Stimulated activated CD8-positive, alpha-beta memory T cell treated with anti-CD3 and anti-CD28 coated beads, Interleukin-15, amount 100 ng/mL, for 24 hours (primary cell): ENCODE results near the gene NPIPB6.
"Not testable (repeated sequence)": the region's sequence is repeated elsewhere in the genome, so short reads cannot be mapped to it uniquely, and the experiment has no call there.

Experiments
- DNase-seq: peaks from one replicate; pipeline ENCODE4 v3.0.0-alpha.2; 2020; ENCODE audit warnings: low read depth

The NPIPB6 gene

GRCh38 chr16:28363408-28363807 is at the start of gene NPIPB6:
Gene NPIPB6, minus strand, starts transcription at chr16:28363508. Its CDS starts 686 bp downstream, at chr16:28362822.
- DNase-seq = not testable (repeated sequence)

DNA sequence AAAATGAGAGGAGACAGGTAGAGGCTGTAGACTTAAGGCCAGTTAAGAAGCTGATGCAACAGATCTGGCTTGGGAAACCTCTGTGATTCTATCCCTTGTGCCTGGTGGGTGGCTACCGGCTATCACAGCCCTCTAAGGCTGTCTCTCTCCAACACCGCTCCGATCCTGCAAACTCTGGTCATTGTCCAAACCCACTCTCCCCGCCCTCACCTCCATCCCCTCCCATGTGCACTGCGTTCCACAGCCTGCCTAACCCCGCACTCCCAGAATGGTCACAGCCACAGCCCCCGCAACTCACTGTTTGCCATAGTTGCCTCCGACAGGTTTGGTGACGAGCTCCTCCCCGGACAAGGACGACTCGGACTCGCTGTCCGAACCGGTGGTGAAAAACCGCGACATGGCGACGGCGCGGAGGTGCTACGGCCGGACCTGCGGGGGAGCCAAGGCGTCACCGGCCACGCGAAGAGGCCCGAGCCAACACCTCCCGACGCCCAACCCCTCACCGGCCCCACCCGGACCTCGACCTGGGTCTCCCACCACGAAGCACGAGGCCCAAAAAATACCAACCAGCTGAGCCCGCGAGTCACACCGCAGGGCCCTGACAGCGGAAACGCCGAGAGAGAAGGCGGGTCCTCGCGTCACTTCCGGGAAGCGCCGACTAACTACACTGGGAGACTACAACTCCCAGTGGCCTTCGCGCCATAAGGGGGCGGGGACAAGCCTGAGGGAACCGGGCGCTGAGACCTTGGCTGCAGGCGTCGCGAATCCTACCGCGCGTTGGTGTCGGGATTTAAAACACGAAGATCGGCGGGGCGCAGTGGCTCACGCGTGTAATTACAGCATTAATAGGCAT is 40.1 kb upstream of the NPIPB6 start, which contains the start of gene EIF3CL:
TSS of gene EIF3CL (minus strand) at position 622 of the 853 bp plus-strand sequence. CDS start at position 399, 223 bp downstream.
- not testable (repeated sequence) for DNase-seq

DNA sequence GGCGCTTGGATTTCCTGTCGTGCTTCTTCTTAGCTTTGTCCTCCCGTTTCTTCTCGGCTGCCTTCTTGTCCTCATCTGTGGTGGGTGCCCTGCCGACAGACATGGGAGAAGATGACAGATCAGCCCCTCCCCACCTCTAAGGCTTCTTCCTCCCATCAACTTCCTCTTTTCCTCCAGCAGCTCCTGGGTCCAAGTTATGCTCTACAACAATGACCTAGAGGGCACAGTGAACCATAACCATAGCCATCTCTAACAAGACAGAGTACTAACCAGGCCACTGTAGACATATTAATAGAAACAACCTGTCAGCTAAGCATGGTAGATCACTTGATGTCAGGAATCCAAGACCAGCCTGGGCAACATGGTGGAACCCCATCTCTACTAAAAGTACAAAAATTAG is 28.7 kb upstream of the NPIPB6 start:
- not testable (repeated sequence) for DNase-seq

DNA sequence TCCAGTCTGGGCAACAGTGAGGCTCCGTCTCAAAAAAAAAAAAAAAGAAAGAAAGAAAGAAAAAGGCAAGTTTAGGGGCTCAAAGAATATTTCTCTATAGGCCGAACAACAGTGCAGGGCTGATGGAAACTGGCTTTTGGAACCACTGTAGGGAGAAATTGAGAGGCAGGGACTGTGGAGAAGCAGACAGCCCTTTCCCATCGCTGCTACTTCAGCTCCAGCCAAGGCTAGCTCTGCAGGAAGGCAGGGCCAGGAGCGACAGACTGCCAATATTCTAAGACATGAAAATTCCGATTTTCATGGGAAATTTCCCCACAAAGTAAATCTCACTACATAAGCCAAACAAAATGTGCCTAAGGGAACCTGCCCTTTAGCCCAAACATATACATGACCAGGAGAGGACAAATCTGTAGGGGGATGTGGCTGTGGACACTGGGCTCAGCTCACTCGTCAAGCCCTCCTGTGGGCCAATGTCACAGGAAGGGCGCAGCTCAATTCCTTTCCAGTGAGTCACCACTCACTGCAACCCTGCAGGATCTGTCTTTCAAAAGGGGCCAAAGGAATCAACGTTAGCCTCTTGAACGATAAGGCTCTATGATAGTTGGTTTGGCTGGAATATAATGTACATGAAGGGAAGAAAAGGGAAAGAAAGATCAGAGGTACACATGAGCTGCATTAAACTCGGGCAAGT is 19.0 kb upstream of the NPIPB6 start:
- DNase-seq = not testable (repeated sequence)

GRCh38 chr16:28377822-28378221 is 14.5 kb upstream of the NPIPB6 start:
- DNase-seq = not testable (repeated sequence)

DNA sequence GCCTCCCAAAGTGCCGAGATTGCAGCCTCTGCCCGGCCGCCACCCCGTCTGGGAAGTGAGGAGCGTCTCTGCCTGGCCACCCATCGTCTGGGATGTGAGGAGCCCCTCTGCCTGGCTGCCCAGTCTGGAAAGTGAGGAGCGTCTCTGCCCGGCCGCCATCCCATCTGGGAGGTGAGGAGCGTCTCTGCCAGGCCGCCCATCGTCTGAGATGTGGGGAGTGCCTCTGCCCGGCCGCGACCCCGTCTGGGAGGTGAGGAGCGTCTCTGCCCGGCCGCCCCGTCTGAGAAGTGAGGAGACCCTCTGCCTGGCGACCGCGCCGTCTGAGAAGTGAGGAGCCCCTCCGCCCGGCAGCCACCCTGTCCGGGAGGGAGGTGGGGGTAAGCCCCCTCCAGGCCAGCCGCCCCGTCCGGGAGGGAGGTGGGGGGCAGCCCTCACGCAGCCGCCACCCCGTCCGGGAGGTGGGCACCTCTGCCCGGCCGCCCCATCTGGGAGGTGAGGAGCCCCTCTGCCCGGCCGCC is 13.9 kb upstream of the NPIPB6 start:
- DNase-seq = not testable (repeated sequence)

DNA sequence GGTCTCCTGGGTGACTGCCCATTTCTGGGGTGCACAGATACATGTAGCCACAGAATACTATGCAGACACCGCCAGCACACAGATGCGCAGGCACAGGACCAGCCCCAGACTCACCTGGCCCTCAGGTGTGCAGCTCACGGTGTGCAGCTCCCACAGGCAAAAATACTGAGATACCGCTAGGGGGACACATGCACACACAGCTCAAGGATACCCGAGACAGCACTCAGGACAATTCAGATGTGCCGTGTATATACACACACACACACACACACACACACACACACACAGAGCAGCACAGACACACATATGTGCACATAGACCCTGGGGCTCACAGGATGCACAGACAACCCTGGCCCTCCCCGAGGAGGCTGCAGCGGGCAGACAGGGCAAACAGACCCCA is 11.8 kb upstream of the NPIPB6 start:
- not testable (repeated sequence) for DNase-seq

GRCh38 chr16:28374281-28374680 is 11.0 kb upstream of the NPIPB6 start:
- DNase-seq = not testable (repeated sequence)

DNA sequence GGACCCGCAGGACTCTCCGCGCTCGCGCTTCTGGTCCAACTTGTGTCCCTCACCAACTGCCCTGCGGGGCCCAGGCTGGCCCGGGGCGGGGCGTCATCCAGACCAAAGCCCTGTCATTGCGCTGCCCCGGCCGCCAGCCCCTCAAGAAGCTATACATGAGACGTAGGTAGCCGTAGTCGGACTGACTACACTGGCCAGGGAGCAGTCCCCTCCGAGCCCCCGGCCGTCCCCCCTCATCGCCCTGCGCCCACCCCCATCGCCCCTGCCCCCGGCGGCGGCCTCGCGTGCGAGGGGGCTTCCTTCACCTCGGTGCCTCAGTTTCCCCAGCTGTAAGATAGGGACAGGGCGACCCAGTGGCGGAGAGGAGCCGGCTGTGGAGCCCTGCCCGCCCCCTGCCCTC is 4.6 kb upstream of the NPIPB6 start:
- not testable (repeated sequence) for DNase-seq

DNA sequence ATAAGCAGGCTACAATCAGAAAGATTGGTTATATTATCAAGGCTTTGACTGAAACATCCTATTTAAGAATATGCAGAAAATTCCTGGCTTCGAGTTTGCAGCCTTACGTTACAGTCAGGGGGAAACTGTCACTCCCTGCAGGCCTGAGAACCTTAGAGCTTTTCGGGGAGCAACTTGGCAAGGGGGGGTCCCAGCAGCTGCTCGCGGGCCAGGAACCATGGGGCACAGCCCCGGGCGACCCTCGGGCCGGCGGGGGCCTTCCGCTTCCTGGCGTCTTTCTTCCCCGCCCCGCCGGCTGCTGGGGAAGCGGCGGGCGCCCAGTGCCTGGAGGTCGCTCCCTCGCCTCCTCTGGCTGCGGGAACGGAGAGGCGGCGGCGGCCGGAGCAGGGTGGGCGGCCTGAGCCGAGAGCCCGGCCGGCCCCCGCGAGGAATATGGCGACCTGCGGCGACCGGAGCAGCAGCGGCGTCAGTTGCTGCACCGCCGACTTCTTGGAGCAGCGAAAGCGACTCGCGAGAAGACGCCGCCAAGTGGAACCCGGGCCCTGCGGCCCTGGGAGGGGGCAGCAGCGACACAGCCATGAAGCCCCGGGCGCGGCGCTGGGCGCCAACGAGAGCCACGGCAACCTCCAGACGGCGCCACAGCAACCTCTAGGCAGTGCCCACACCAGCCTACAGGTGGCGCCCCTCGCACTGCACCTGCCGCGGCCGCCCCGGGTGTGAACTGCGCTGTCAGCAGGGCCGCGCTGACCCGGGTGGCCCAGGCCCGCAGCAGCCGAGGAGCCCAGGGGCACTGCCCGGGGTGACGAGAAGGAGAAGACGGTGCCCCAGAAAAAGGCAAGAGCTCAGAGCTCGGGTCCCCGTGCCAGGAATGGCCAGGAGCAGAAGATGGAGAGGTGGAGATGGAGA is 1.2 kb upstream of the NPIPB6 start:
- not testable (repeated sequence) for DNase-seq

- DNase-seq = not testable (repeated sequence)
Measured at GRCh38 chr16:28362600-28362999, 708 bp downstream of the NPIPB6 start.

- DNase-seq = not testable (repeated sequence)
Measured at GRCh38 chr16:28338230-28338629, 25.1 kb downstream of the NPIPB6 start.

DNA sequence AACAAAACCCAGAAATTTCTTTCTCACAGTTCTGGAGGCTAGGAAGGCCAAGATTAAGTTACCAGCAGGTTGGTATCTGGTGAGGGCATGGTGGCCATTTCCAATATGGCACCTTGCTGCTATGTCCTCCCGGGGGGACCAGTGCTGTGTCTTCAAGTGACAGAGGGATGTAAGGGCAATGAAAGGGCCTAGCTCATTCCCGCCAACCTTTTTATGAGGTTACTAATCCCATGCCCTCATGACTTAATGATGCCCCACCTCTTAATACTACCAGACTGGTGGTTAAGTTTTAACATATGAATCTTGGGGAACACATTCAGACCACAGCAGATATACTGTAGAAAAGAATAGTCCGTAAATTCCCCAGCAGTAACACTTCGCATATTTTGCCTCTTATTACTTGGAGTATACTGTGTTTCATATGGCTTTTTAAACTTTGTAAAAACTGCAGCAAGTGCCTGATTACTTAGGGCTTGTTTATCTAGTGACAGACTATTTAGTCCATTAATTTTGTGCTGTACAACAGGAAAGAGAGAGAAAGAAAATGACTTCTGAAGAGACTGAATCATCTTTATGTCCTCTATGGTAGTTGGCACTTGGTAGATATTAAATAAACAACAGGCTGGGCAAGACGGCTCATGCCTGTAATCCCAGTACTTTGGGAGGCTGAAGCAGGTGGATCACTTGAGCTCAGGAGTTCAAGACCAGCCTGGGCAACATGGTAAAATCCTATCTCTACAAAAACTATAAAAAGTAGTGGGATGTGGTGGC is 26.2 kb downstream of the NPIPB6 start:
- not testable (repeated sequence) for DNase-seq

GRCh38 chr16:28335678-28336077 is 27.6 kb downstream of the NPIPB6 start:
- DNase-seq = not testable (repeated sequence)

GRCh38 chr16:28332632-28333031 is 30.7 kb downstream of the NPIPB6 start:
- not testable (repeated sequence) for DNase-seq

- DNase-seq = not testable (repeated sequence)
Measured at GRCh38 chr16:28330981-28331380, 32.3 kb downstream of the NPIPB6 start.

DNA sequence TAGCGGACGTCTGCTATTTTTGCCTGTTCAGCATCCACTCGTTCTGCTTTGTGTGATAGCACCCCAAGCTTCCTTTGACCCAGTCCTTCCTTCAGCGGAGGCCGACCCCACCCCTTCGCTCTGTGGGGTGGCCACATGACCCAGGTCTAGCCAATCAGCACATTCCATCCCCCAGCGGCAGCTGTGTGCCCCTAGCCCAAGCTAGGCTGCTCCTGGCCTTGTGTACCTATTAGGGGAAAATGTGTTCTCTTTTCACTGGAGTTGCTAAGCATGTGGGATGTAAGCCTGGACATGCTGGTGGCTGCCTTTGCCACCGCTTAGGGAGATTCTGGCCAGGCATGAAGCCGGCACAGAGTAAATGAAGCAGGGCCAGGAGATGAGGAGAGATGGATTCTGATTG is 33.1 kb downstream of the NPIPB6 start:
- DNase-seq = not testable (repeated sequence)

DNA sequence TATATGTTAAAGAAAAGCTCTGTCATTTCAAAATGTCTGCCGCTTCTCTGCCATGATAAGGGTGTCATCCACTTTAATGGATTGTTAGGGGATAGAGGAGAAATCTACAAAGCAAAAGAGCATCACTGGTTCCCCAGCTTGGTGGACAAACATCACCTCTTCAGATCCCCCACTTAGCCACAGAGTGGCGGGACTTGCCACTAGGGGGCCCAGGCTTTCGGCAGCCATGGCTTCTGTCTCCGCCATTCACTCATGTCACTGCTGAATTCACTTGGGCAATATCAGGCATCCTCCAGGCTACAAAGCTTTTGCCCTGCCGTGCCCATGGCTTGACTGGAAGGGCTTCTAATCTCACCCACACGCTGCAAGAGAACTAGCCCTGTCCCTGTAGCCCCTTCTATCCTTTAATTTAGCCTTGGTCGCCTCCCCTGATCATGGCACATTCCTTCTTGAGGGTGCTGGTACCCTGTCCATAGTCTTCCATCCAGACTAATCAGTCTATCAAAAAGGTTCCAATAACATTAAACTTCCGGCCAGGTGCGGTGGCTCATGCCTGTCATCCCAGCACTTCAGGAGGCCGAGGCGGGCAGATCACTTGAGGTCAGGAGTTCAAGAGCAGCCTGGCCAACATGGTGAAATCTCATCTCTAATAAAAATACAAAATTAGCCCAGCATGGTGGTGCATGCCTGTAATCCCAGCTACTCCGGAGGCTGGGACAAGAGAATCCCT is 36.3 kb downstream of the NPIPB6 start:
- peak; percentile 35 for DNase-seq

GRCh38 chr16:28324887-28325279 is 38.4 kb downstream of the NPIPB6 start:
- no peak for DNase-seq

- DNase-seq = no peak
Measured at GRCh38 chr16:28324235-28324886, 38.9 kb downstream of the NPIPB6 start.
